Neural progenitor cell (in vitro differentiated cells): ENCODE results near the gene GAB2. TPM values are rescaled to one million over a fixed set of nuclear protein-coding genes. Genes with fewer than 3 reads are reported as not detected.

Experiments used
- DNase-seq: peaks from one replicate; pipeline ENCODE4 v3.0.0-alpha.2; 2016; ENCODE audit warnings: low spot score
- H2AFZ ChIP-seq: fragments of 200-600 bp; sonication (generic); replicated peaks from 2 replicates; pipeline ENCODE4 v1.6.1; 2016; ENCODE audit warnings: antibody characterized with exemption
- H3F3A ChIP-seq: fragments of 200-600 bp; sonication (generic); 2 replicates; pipeline ENCODE4 v1.6.1; 2016; ENCODE audit warnings: antibody characterized with exemption, low read depth
- H3K27ac ChIP-seq: fragments of 200-600 bp; sonication (generic); 2 replicates; pipeline ENCODE4 v1.5.1; 2016; ENCODE audit warnings: mild to moderate bottlenecking
- H3K27me3 ChIP-seq: fragments of 200-600 bp; sonication (generic); 2 replicates; pipeline ENCODE4 v1.6.1; 2016; ENCODE audit warnings: mild to moderate bottlenecking, moderate library complexity
- H3K36me3 ChIP-seq: fragments of 200-600 bp; sonication (generic); 2 replicates; pipeline ENCODE4 v1.5.1; 2016
- H3K4me1 ChIP-seq: fragments of 200-600 bp; sonication (generic); 2 replicates; pipeline ENCODE4 v1.6.1; 2016; ENCODE audit warnings: mixed run types
- H3K4me2 ChIP-seq: fragments of 200-600 bp; sonication (generic); 2 replicates; pipeline ENCODE4 v1.6.1; 2016
- H3K4me3 ChIP-seq: fragments of 200-600 bp; sonication (generic); 2 replicates; pipeline ENCODE4 v1.5.1; 2016
- H3K79me2 ChIP-seq: fragments of 200-600 bp; sonication (generic); 2 replicates; pipeline ENCODE4 v1.6.1; 2016; ENCODE audit warnings: low read depth
- H3K9ac ChIP-seq: fragments of 200-600 bp; sonication (generic); 2 replicates; pipeline ENCODE4 v1.6.1; 2016
- H3K9me3 ChIP-seq: fragments of 200-600 bp; sonication (generic); 2 replicates; pipeline ENCODE4 v1.5.1; 2016; ENCODE audit warnings: low read depth
- H4K20me1 ChIP-seq: fragments of 200-600 bp; sonication (generic); 2 replicates; pipeline ENCODE4 v1.6.1; 2016; ENCODE audit warnings: low read depth
- H3K27ac Mint-ChIP-seq: 3 replicates; pipeline ENCODE4 v1.8.0; 2021; ENCODE audit warnings: mixed read lengths
- H3K27me3 Mint-ChIP-seq: 2 replicates; pipeline ENCODE4 v1.8.0; 2022; ENCODE audit warnings: low read depth, mild to moderate bottlenecking, inconsistent platforms, moderate library complexity, mixed read lengths; ENCODE audit not compliant: insufficient read depth
- H3K36me3 Mint-ChIP-seq: 3 replicates; pipeline ENCODE4 v1.8.0; 2021; ENCODE audit warnings: mixed read lengths
- H3K4me1 Mint-ChIP-seq: 3 replicates; pipeline ENCODE4 v1.8.0; 2021; ENCODE audit warnings: mixed read lengths
- H3K4me3 Mint-ChIP-seq: 3 replicates; pipeline ENCODE4 v1.8.0; 2021; ENCODE audit warnings: mild to moderate bottlenecking, moderate library complexity, mixed read lengths
- H3K9me3 Mint-ChIP-seq: 3 replicates; pipeline ENCODE4 v1.8.0; 2020; ENCODE audit warnings: mixed read lengths
- CTCF ChIP-seq: fragments of 200-600 bp; sonication (generic); IDR thresholded peaks from 2 replicates; pipeline ENCODE4 v1.5.1; 2017; ENCODE audit warnings: antibody characterized with exemption, mild to moderate bottlenecking
- EZH2 ChIP-seq: fragments of 200-600 bp; sonication (generic); IDR thresholded peaks from 2 replicates; pipeline ENCODE4 v1.6.1; 2017; ENCODE audit warnings: antibody characterized with exemption, mild to moderate bottlenecking, moderate library complexity
- EZH2phosphoT487 ChIP-seq: fragments of 200-600 bp; sonication (generic); IDR thresholded peaks from 2 replicates; pipeline ENCODE4 v1.6.1; 2017; ENCODE audit warnings: antibody characterized with exemption
- total RNA-seq: library from RNA; depleted of rRNA; stranded (reverse); fragments of >200 nt; gene quantifications from 2 replicates; pipeline ENCODE4 v1.2.3, GENCODE V29; 2015; ENCODE audit warnings: low replicate concordance

GAB2 gene
- total RNA-seq, 1 donor from 2014 or later, result 11.1 TPM

DNA sequence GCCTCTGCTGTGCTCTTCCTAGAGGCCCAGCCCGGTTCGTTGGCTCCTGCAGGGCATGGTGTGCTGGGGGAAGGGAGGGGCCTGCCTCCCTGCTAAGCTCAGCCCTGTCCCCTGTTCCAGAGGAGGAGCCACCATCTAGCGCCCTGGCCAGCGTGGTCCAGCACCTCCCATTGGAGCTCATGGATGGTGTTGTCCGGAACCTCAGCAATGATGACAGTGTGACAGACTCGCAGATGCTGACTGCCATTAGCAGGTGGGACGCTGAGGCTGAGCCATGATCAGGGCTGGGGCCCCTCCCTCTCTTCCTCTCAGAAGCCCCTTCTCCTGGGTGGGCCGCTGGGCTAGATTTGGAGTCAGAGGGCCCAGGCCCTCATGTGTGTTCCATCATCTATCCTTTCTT, 219.8 kb downstream of the GAB2 start:
- Mint-ChIP-seq H3K27me3 (peaks cover 5% of the 10 kb centered on the region), H3K9me3 (no peaks in the 10 kb centered on the region), H3K4me1 (peaks cover 16% of the 10 kb centered on the region), H3K27ac (no peak overlapping the region), H3K4me3 (no peak overlapping the region), H3K36me3 (peaks cover 11% of the 10 kb centered on the region)
- no peaks in the 10 kb centered on the region for H4K20me1 ChIP-seq
- H3K79me2 ChIP-seq, result no peaks in the 10 kb centered on the region
- no peak overlapping the region for H3K4me2 ChIP-seq
- no peaks in the 10 kb centered on the region for H3K4me1 ChIP-seq
- H3K9ac ChIP-seq, result no peak overlapping the region
- no peak for TF ChIP-seq CTCF
- no peak for TF ChIP-seq EZH2phosphoT487
- no peak for TF ChIP-seq EZH2
- no peaks in the 10 kb centered on the region for H3F3A ChIP-seq
- no peak overlapping the region for H3K4me3 ChIP-seq
- H3K36me3 ChIP-seq, result no peaks in the 10 kb centered on the region
- no peak overlapping the region for H2AFZ ChIP-seq
- DNase-seq, result no peak
- H3K27me3 ChIP-seq, result no peaks in the 10 kb centered on the region
- no peak overlapping the region for H3K27ac ChIP-seq
- H3K9me3 ChIP-seq, result no peaks in the 10 kb centered on the region

DNA sequence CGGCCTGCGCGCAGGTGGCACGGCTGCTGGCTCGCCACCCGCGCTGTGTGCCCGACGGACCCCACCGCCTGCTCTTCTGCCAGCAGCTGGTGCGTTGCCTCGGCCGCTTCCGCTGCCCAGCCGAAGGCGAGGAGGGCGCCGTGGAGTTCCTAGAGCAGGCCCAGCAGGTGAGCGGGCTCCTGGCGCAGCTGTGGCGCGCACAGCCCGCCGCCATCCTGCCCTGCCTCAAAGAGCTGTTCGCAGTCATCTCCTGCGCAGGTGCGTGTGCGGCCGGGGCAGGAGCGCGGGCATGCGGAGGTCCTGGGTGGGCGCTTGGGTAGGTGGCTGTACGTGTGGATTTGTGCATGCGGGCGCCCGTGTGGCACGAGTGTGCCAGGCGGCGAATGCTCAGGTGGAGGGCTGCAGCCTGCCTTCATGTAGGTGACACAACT, 220.9 kb downstream of the GAB2 start:
- Mint-ChIP-seq H3K4me1 (peaks cover 22% of the 10 kb centered on the region), H3K4me3 (no peak overlapping the region), H3K27ac (no peak overlapping the region), H3K27me3 (peaks cover 5% of the 10 kb centered on the region), H3K9me3 (no peaks in the 10 kb centered on the region), H3K36me3 (peaks cover 8% of the 10 kb centered on the region)
- Histone ChIP-seq H3K4me3 (no peak overlapping the region), H3K4me2 (no peak overlapping the region), H2AFZ (no peak overlapping the region), H3K27me3 (no peaks in the 10 kb centered on the region), H3K4me1 (no peaks in the 10 kb centered on the region), H3K9me3 (no peaks in the 10 kb centered on the region), H4K20me1 (no peaks in the 10 kb centered on the region), H3K36me3 (no peaks in the 10 kb centered on the region), H3K27ac (no peak overlapping the region), H3K79me2 (no peaks in the 10 kb centered on the region), H3F3A (no peaks in the 10 kb centered on the region), H3K9ac (no peak overlapping the region)
- TF ChIP-seq EZH2, result no peak
- no peak for TF ChIP-seq EZH2phosphoT487
- TF ChIP-seq CTCF, result no peak
- no peak for DNase-seq

GRCh38 chr11:78195917-78196560, 221.6 kb downstream of the GAB2 start:
- no peaks in the 10 kb centered on the region for H3K36me3 ChIP-seq
- Mint-ChIP-seq H3K27ac (no peak overlapping the region), H3K4me1 (peaks cover 28% of the 10 kb centered on the region)

More at GRCh38 chr11:78195917-78196560, 221.6 kb downstream of the GAB2 start:
- Histone ChIP-seq H3K79me2 (no peaks in the 10 kb centered on the region), H2AFZ (no peak overlapping the region), H3K9me3 (no peaks in the 10 kb centered on the region), H3K27ac (no peak overlapping the region), H3K27me3 (no peaks in the 10 kb centered on the region), H3K9ac (no peak overlapping the region), H3K4me2 (no peak overlapping the region), H3K4me3 (no peak overlapping the region), H3F3A (no peaks in the 10 kb centered on the region), H3K4me1 (no peaks in the 10 kb centered on the region), H4K20me1 (no peaks in the 10 kb centered on the region)
- Mint-ChIP-seq H3K4me3 (no peak overlapping the region), H3K27me3 (peaks cover 3% of the 10 kb centered on the region), H3K36me3 (peaks cover 5% of the 10 kb centered on the region), H3K9me3 (no peaks in the 10 kb centered on the region)
- TF ChIP-seq EZH2, result no peak
- no peak for TF ChIP-seq CTCF
- TF ChIP-seq EZH2phosphoT487, result no peak
- no peak for DNase-seq
